Neuronal stem cell (in vitro differentiated cells): ENCODE measurements around the gene DEXI.

ENCODE experiments used
- DNase-seq: peaks from one replicate; pipeline ENCODE4 v3.0.0-alpha.2; 2013; ENCODE audit warnings: low spot score
- H2AFZ ChIP-seq: one replicate; pipeline ENCODE4 v1.6.1; 2013; ENCODE audit warnings: mild to moderate bottlenecking, low read length, inconsistent platforms
- H2AK5ac ChIP-seq: 2 replicates; pipeline ENCODE4 v1.6.1; 2013; ENCODE audit warnings: low read depth, mild to moderate bottlenecking, inconsistent platforms, low read length, moderate library complexity, mixed read lengths
- H2BK120ac ChIP-seq: 2 replicates; pipeline ENCODE4 v1.6.1; 2013; ENCODE audit warnings: low read depth, mild to moderate bottlenecking, inconsistent platforms, low read length, moderate library complexity, mixed read lengths
- H2BK12ac ChIP-seq: one replicate; pipeline ENCODE4 v1.6.1; 2013; ENCODE audit warnings: low read length, inconsistent platforms
- H2BK15ac ChIP-seq: 2 replicates; pipeline ENCODE4 v1.6.1; 2013; ENCODE audit warnings: mild to moderate bottlenecking, low read length, inconsistent platforms, mixed read lengths
- H2BK5ac ChIP-seq: one replicate; pipeline ENCODE4 v1.6.1; 2013; ENCODE audit warnings: inconsistent platforms, mild to moderate bottlenecking, low read length, moderate library complexity
- H3K14ac ChIP-seq: one replicate; pipeline ENCODE4 v1.6.1; 2013; ENCODE audit warnings: low read length, inconsistent platforms
- H3K18ac ChIP-seq: 2 replicates; pipeline ENCODE4 v1.6.1; 2013; ENCODE audit warnings: low read length, inconsistent platforms
- H3K23ac ChIP-seq: 2 replicates; pipeline ENCODE4 v1.6.1; 2013; ENCODE audit warnings: low read depth, mild to moderate bottlenecking, mixed read lengths, low read length, inconsistent platforms; ENCODE audit not compliant: poor library complexity
- H3K27ac ChIP-seq: replicated peaks from 3 replicates; pipeline ENCODE4 v1.5.1; 2013; ENCODE audit warnings: low read length, inconsistent platforms
- H3K27me3 ChIP-seq, 3 experiments: 2 replicates each; pipeline ENCODE4 v1.6.1; 2013; ENCODE audit warnings: low read length in 3 of 3, mild to moderate bottlenecking in 2 of 3, inconsistent platforms in 1 of 3, low read depth in 1 of 3, mixed read lengths in 1 of 3, moderate library complexity in 1 of 3; ENCODE audit not compliant: control insufficient read depth in 3 of 3, insufficient read depth in 3 of 3
- H3K36me3 ChIP-seq, 2 donors: replicated peaks in 1 of 2; 2 replicates each; pipeline ENCODE4 v1.6.1; 2013; ENCODE audit warnings: low read length in 2 of 2; ENCODE audit not compliant: control insufficient read depth in 2 of 2, insufficient read depth in 2 of 2
- H3K4ac ChIP-seq: 2 replicates; pipeline ENCODE4 v1.6.1; 2013; ENCODE audit warnings: inconsistent platforms, mild to moderate bottlenecking, low read length, moderate library complexity
- H3K4me1 ChIP-seq, 2 donors: 1 replicate in 1 of 2; 2 replicates in 1 of 2; pipeline ENCODE4 v1.6.1; 2013; ENCODE audit warnings: low read length in 2 of 2, low read depth in 1 of 2; ENCODE audit not compliant: control insufficient read depth in 2 of 2, insufficient read depth in 1 of 2
- H3K4me2 ChIP-seq: one replicate; pipeline ENCODE4 v1.6.1; 2013; ENCODE audit warnings: mild to moderate bottlenecking, low read length, inconsistent platforms; ENCODE audit not compliant: insufficient read depth, poor library complexity, severe bottlenecking
- H3K4me3 ChIP-seq, 2 donors: 2 replicates each; pipeline ENCODE4 v1.5.1; 2013; ENCODE audit warnings: low read length in 2 of 2, mild to moderate bottlenecking in 2 of 2, inconsistent platforms in 1 of 2, moderate library complexity in 1 of 2
- H3K79me1 ChIP-seq: one replicate; pipeline ENCODE4 v1.6.1; 2013; ENCODE audit warnings: low read depth, mild to moderate bottlenecking, inconsistent platforms, low read length, moderate library complexity
- H3K9ac ChIP-seq: one replicate; pipeline ENCODE4 v1.6.1; 2013; ENCODE audit warnings: mild to moderate bottlenecking, low read depth, low read length, inconsistent platforms; ENCODE audit not compliant: poor library complexity
- H3K9me3 ChIP-seq, 2 donors: replicated peaks in 1 of 2; 2 replicates each; pipeline versions ENCODE3 to v1.6.1; 2013; ENCODE audit warnings: low read length in 2 of 2, mild to moderate bottlenecking in 2 of 2, inconsistent platforms in 1 of 2, low read depth in 1 of 2, mixed read lengths in 1 of 2, moderate library complexity in 1 of 2; ENCODE audit not compliant: control insufficient read depth in 2 of 2, insufficient read depth in 1 of 2
- H4K8ac ChIP-seq: one replicate; pipeline ENCODE4 v1.6.1; 2013; ENCODE audit warnings: low read depth, mild to moderate bottlenecking, inconsistent platforms, low read length, moderate library complexity
- H4K91ac ChIP-seq: one replicate; pipeline ENCODE4 v1.6.1; 2013; ENCODE audit warnings: low read length, low read depth, mild to moderate bottlenecking, inconsistent platforms; ENCODE audit not compliant: poor library complexity
- WGBS, 2 donors: extraction: QIAGEN DNeasy Blood & Tissue Kit; methylation state at CpG; one replicate each; pipeline ENCODE4 v1.1.7; 2013; ENCODE audit warnings: missing lambda C conversion rate in 2 of 2, mixed read lengths in 1 of 2; ENCODE audit not compliant: insufficient read length in 2 of 2, insufficient replicate concordance in 1 of 2; ENCODE audit errors: extremely low coverage in 2 of 2; 5-methylcytosine and 5-hydroxymethylcytosine counted together

The DEXI gene

DNA sequence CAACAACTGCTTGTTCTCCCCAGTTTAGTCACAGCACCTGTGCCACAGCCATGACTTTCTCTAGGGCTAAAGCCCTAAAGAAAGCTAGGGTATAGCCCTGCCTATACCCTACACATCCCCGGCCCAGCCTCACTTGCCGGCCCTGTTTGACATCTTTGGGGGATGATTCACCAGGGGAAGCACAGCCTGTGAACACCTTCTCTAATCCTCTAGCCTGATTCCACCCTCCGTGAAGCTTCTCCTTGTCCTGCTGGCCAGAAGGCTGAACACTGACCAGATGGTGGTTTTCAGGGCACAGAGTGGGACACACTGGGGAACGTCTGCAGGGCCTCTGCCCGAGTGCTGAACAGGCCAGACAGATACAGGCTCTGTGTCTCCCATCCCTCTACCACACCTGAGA, 8.1 kb upstream of the DEXI start:
- Histone ChIP-seq H3K9ac (no peak overlapping the region), H3K23ac (no peak overlapping the region), H2BK15ac (no peak overlapping the region), H2BK5ac (no peak overlapping the region), H3K9me3 (no peaks in the 10 kb centered on the region), H2BK120ac (no peak overlapping the region), H3K4me3 (no peak overlapping the region), H3K79me1 (peaks cover 3% of the 10 kb centered on the region), H3K36me3 (no peaks in the 10 kb centered on the region), H3K4ac (no peak overlapping the region), H3K27ac (no peak overlapping the region), H2BK12ac (no peak overlapping the region), H3K4me2 (no peak overlapping the region), H4K8ac (no peak overlapping the region), H2AK5ac (no peak overlapping the region), H2AFZ (no peak overlapping the region), H3K4me1 (peaks cover 6 to 14% of the 10 kb centered on the region in 2 donors), H3K14ac (no peak overlapping the region), H4K91ac (no peak overlapping the region), H3K27me3 (no peaks in the 10 kb centered on the region), H3K18ac (no peak overlapping the region)
- no peak for DNase-seq
- no CpG with 5 or more reads among the region's 5 CpGs for WGBS, 2 donors

DNA sequence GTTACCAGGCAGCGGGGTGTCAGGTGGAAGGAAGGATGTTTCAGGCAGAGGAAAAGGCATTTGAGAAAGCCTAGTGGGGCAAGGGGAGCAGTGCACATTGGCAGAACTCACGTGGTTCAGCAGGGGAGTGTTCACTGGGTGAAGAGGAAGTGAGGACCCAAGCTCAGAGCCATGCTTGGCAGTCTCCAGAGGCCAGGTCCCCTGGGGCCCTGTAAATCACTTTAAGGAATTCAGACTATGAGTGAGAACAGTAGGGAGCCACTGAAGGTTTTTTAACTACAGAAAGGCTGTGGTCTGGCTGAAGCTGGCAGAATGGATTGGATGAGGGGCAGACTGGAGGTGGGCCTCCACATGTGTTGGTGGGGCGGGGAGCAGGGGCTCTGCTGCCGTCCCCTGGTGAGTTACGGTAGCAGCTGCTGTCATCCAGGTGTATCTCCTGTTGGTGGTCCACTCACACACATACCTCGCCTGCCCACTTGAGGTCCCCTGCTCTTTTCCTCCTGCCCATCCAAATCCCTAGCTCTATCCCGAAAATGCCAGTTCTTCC, 7.2 kb upstream of the DEXI start:
- Histone ChIP-seq H3K4me1 (peaks cover 6 to 20% of the 10 kb centered on the region in 2 donors), H4K91ac (no peak overlapping the region), H3K27ac (no peak overlapping the region), H2BK120ac (no peak overlapping the region), H2AK5ac (no peak overlapping the region), H3K4ac (no peak overlapping the region), H3K9ac (no peak overlapping the region), H2AFZ (no peak overlapping the region), H3K14ac (no peak overlapping the region), H3K27me3 (no peaks in the 10 kb centered on the region), H3K4me2 (no peak overlapping the region), H2BK15ac (no peak overlapping the region), H3K36me3 (no peaks in the 10 kb centered on the region), H3K79me1 (no peaks in the 10 kb centered on the region), H2BK12ac (no peak overlapping the region), H2BK5ac (no peak overlapping the region), H3K23ac (no peak overlapping the region), H3K9me3 (no peaks in the 10 kb centered on the region), H3K4me3 (no peak overlapping the region), H3K18ac (peak overlapping the region; percentile 17), H4K8ac (no peak overlapping the region)
- WGBS, 2 donors: no CpG with 5 or more reads among the region's 7 CpGs
- no peak for DNase-seq

DNA sequence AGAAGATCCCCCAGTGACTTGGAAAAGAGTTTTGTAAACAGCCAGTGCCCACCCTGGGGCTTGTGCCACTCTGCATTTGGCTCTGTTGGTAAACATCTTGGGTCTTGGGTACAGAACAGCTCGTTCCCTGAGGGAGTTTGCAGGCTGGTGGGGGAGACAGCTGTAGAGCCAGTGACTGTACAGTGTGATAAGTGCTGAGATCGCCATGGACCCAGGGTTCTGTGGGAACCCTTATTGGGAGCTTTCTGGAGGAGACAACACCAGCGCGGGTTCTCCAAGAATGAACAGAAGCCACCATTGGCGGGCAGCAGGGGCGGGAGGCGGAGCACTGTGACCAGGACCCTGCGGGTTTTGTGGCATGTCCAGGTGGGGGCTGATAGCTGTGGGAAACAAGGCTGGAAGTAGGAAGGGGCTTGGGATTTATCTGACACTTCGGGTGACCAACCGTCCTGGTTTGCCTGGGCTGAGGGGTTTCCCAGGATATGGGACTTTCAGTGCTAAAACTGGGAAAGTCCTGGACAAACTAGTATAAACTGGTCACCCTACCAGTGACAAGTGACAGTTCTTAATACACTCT, 5.0 kb upstream of the DEXI start:
- Histone ChIP-seq H2BK120ac (no peak overlapping the region), H3K4me3 (no peak overlapping the region), H3K27ac (no peak overlapping the region), H3K14ac (no peak overlapping the region), H2BK15ac (no peak overlapping the region), H3K79me1 (no peaks in the 10 kb centered on the region), H2AK5ac (no peak overlapping the region), H3K9me3 (no peaks in the 10 kb centered on the region), H3K4me1 (peaks cover 8 to 22% of the 10 kb centered on the region in 2 donors), H2BK12ac (no peak overlapping the region), H3K4me2 (no peak overlapping the region), H4K91ac (no peak overlapping the region), H3K4ac (no peak overlapping the region), H2AFZ (no peak overlapping the region), H3K9ac (no peak overlapping the region), H2BK5ac (no peak overlapping the region), H4K8ac (no peak overlapping the region), H3K27me3 (no peaks in the 10 kb centered on the region), H3K23ac (no peak overlapping the region), H3K36me3 (no peaks in the 10 kb centered on the region), H3K18ac (peak overlapping the region; percentile 16)
- no peak for DNase-seq
- WGBS, 2 donors: no CpG with 5 or more reads among the region's 10 CpGs

DNA sequence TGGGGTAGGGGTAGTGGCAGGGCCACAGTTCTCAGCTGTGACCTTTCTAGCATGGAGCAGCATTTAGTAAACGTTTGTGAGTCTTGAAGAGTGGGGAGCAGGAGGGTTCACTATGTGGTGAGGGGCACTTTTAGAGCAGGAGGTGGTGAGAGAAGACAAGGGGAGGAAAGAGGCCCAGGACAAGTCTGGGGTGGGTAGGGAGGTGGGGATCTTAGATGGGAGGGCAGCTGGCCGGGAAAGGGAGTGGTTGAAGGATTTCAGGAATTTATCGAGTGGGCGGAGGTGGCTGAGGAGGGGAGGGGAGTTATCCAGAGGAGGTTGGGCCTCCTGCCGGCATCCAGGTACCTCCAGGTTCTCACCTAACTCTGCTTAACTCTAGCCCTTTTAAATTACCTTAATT, 4.0 kb upstream of the DEXI start:
- no CpG with 5 or more reads among the region's 5 CpGs for WGBS, 2 donors
- Histone ChIP-seq H2AK5ac (no peak overlapping the region), H3K4me2 (no peak overlapping the region), H3K4me1 (peaks cover 8 to 22% of the 10 kb centered on the region in 2 donors), H3K14ac (no peak overlapping the region), H3K23ac (no peak overlapping the region), H3K4ac (no peak overlapping the region), H3K9me3 (no peaks in the 10 kb centered on the region), H2BK5ac (no peak overlapping the region), H3K27me3 (peaks cover 0 to 2% (median 0%) of the 10 kb centered on the region in 3 experiments), H3K18ac (no peak overlapping the region), H4K91ac (no peak overlapping the region), H2BK15ac (no peak overlapping the region), H2AFZ (no peak overlapping the region), H3K9ac (no peak overlapping the region), H2BK120ac (no peak overlapping the region), H3K4me3 (no peak overlapping the region), H4K8ac (no peak overlapping the region), H2BK12ac (no peak overlapping the region), H3K79me1 (no peaks in the 10 kb centered on the region), H3K27ac (no peak overlapping the region), H3K36me3 (no peaks in the 10 kb centered on the region)
- DNase-seq: no peak
